ENCODE results near the gene HOXD12.

The HOXD12 gene

GRCh38 chr2:176104316-176105077 lies 4.9 kb downstream of the HOXD12 start:
- WGBS (ENCODE audit: extremely low coverage, insufficient coverage, insufficient read length): no CpG with 5 or more reads among the region's 56 CpGs
- Histone ChIP-seq H3K9me3 (ENCODE audit: insufficient read depth, low read depth, low read length) (peaks cover 14% of the 10 kb centered on the region), H2AK5ac (ENCODE audit: low read length) (no peak overlapping the region), H3K36me3 (ENCODE audit: control insufficient read depth in 1 of 2, insufficient read depth in 2 of 2, low read length in 2 of 2) (no peaks in the 10 kb centered on the region), H3K4ac (ENCODE audit: low read depth, low read length) (no peak overlapping the region), H3K4me1 (ENCODE audit: control insufficient read depth in 1 of 2, insufficient read depth in 2 of 2, low read length in 2 of 2) (peaks cover 10 to 19% of the 10 kb centered on the region in 2 experiments), H3K27ac (ENCODE audit: low read depth, low read length) (no peak overlapping the region), H2AFZ (ENCODE audit: insufficient read depth, low read length, poor library complexity) (no peak overlapping the region), H3K79me1 (ENCODE audit: low read length) (peaks cover 4% of the 10 kb centered on the region), H2BK5ac (ENCODE audit: low read depth, low read length, poor library complexity) (no peak overlapping the region), H3K4me2 (ENCODE audit: low read length) (peak overlapping the region; percentile 42), H4K12ac (ENCODE audit: low read depth, low read length) (peak overlapping the region; percentile 31), H3K9ac (ENCODE audit: low read length) (no peak overlapping the region), H2BK120ac (ENCODE audit: insufficient read depth, low read length, poor library complexity) (peak overlapping the region; percentile 18), H3K18ac (ENCODE audit: low read length) (no peak overlapping the region), H4K8ac (ENCODE audit: low read depth, low read length) (no peak overlapping the region), H3K4me3 (ENCODE audit: low read depth, low read length) (peak overlapping the region; percentile 55), H2BK12ac (ENCODE audit: low read length) (no peak overlapping the region), H3K14ac (ENCODE audit: low read length) (no peak overlapping the region), H4K91ac (ENCODE audit: low read depth, low read length) (peak overlapping the region; percentile 3), H3K79me2 (ENCODE audit: control insufficient read depth, insufficient read depth, low read length, poor library complexity) (no peaks in the 10 kb centered on the region), H3K23ac (ENCODE audit: low read length) (no peak overlapping the region), H3K27me3 (ENCODE audit: insufficient read depth, low read length) (peaks cover 91% of the 10 kb centered on the region)
- DNase-seq: no peak

GRCh38 chr2:176105078-176105729 lies 5.6 kb downstream of the HOXD12 start:
- Histone ChIP-seq H3K23ac (ENCODE audit: low read length) (no peak overlapping the region), H3K4ac (ENCODE audit: low read depth, low read length) (no peak overlapping the region), H4K12ac (ENCODE audit: low read depth, low read length) (no peak overlapping the region), H3K36me3 (ENCODE audit: control insufficient read depth in 1 of 2, insufficient read depth in 2 of 2, low read length in 2 of 2) (no peaks in the 10 kb centered on the region), H2BK5ac (ENCODE audit: low read depth, low read length, poor library complexity) (no peak overlapping the region), H3K9ac (ENCODE audit: low read length) (no peak overlapping the region), H4K91ac (ENCODE audit: low read depth, low read length) (no peak overlapping the region), H2BK12ac (ENCODE audit: low read length) (no peak overlapping the region), H3K14ac (ENCODE audit: low read length) (no peak overlapping the region), H3K9me3 (ENCODE audit: insufficient read depth, low read depth, low read length) (peaks cover 11% of the 10 kb centered on the region), H2BK120ac (ENCODE audit: insufficient read depth, low read length, poor library complexity) (no peak overlapping the region), H4K8ac (ENCODE audit: low read depth, low read length) (no peak overlapping the region), H3K27me3 (ENCODE audit: insufficient read depth, low read length) (peaks cover 91% of the 10 kb centered on the region), H2AFZ (ENCODE audit: insufficient read depth, low read length, poor library complexity) (no peak overlapping the region), H3K4me2 (ENCODE audit: low read length) (peak overlapping the region; percentile 42), H2AK5ac (ENCODE audit: low read length) (no peak overlapping the region), H3K4me3 (ENCODE audit: low read depth, low read length) (no peak overlapping the region), H3K18ac (ENCODE audit: low read length) (no peak overlapping the region), H3K79me2 (ENCODE audit: control insufficient read depth, insufficient read depth, low read length, poor library complexity) (no peaks in the 10 kb centered on the region), H3K4me1 (ENCODE audit: control insufficient read depth in 1 of 2, insufficient read depth in 2 of 2, low read length in 2 of 2) (peaks cover 7 to 13% of the 10 kb centered on the region in 2 experiments), H3K27ac (ENCODE audit: low read depth, low read length) (no peak overlapping the region), H3K79me1 (ENCODE audit: low read length) (peaks cover 4% of the 10 kb centered on the region)
- no CpG with 5 or more reads among the region's 25 CpGs for WGBS (ENCODE audit: extremely low coverage, insufficient coverage, insufficient read length)
- DNase-seq: no peak

- H3K23ac ChIP-seq (ENCODE audit: low read length): no peak overlapping the region
- H3K9me3 ChIP-seq (ENCODE audit: insufficient read depth, low read depth, low read length): peaks cover 7% of the 10 kb centered on the region
- no peak overlapping the region for H4K12ac ChIP-seq (ENCODE audit: low read depth, low read length)
- peak overlapping the region; percentile 26 for H3K4me3 ChIP-seq (ENCODE audit: low read depth, low read length)
- H3K4me1 ChIP-seq (ENCODE audit: control insufficient read depth in 1 of 2, insufficient read depth in 2 of 2, low read length in 2 of 2): peaks cover 7 to 13% of the 10 kb centered on the region in 2 experiments
- H2BK120ac ChIP-seq (ENCODE audit: insufficient read depth, low read length, poor library complexity): no peak overlapping the region
- H2AK5ac ChIP-seq (ENCODE audit: low read length): no peak overlapping the region
- H3K79me2 ChIP-seq (ENCODE audit: control insufficient read depth, insufficient read depth, low read length, poor library complexity): no peaks in the 10 kb centered on the region
- no peak overlapping the region for H3K4ac ChIP-seq (ENCODE audit: low read depth, low read length)
- no peak overlapping the region for H3K9ac ChIP-seq (ENCODE audit: low read length)
- no peak overlapping the region for H3K18ac ChIP-seq (ENCODE audit: low read length)
- no peaks in the 10 kb centered on the region for H3K36me3 ChIP-seq (ENCODE audit: control insufficient read depth in 1 of 2, insufficient read depth in 2 of 2, low read length in 2 of 2)
- H3K27ac ChIP-seq (ENCODE audit: low read depth, low read length): no peak overlapping the region
- H3K14ac ChIP-seq (ENCODE audit: low read length): no peak overlapping the region
- no peak overlapping the region for H4K8ac ChIP-seq (ENCODE audit: low read depth, low read length)
- no CpG with 5 or more reads among the region's 25 CpGs for WGBS (ENCODE audit: extremely low coverage, insufficient coverage, insufficient read length)
- H2BK5ac ChIP-seq (ENCODE audit: low read depth, low read length, poor library complexity): no peak overlapping the region
- peaks cover 84% of the 10 kb centered on the region for H3K27me3 ChIP-seq (ENCODE audit: insufficient read depth, low read length)
- no peak overlapping the region for H4K91ac ChIP-seq (ENCODE audit: low read depth, low read length)
- H2AFZ ChIP-seq (ENCODE audit: insufficient read depth, low read length, poor library complexity): no peak overlapping the region
- H3K79me1 ChIP-seq (ENCODE audit: low read length): peaks cover 4% of the 10 kb centered on the region
- no peak overlapping the region for H2BK12ac ChIP-seq (ENCODE audit: low read length)
- no peak for DNase-seq
- H3K4me2 ChIP-seq (ENCODE audit: low read length): peak overlapping the region; percentile 60
Measured at GRCh38 chr2:176105730-176106580, 6.4 kb downstream of the HOXD12 start.
